ENCODE measurements around the gene MBLAC1. TPM values are rescaled to one million over a fixed set of nuclear protein-coding genes. Genes with fewer than 3 reads are reported as not detected.

The MBLAC1 gene
- total and polyA plus RNA-seq, 9 of the 15 experiments (the other 6 are each of a cell fraction or from before 2014, with no cell fraction given) = 0.03 to 3.1 (median 0.52) TPM

GRCh38 chr7:100126931-100127865 is at the start of gene MBLAC1 (continued):
- TF ChIP-seq, protein P1, sequence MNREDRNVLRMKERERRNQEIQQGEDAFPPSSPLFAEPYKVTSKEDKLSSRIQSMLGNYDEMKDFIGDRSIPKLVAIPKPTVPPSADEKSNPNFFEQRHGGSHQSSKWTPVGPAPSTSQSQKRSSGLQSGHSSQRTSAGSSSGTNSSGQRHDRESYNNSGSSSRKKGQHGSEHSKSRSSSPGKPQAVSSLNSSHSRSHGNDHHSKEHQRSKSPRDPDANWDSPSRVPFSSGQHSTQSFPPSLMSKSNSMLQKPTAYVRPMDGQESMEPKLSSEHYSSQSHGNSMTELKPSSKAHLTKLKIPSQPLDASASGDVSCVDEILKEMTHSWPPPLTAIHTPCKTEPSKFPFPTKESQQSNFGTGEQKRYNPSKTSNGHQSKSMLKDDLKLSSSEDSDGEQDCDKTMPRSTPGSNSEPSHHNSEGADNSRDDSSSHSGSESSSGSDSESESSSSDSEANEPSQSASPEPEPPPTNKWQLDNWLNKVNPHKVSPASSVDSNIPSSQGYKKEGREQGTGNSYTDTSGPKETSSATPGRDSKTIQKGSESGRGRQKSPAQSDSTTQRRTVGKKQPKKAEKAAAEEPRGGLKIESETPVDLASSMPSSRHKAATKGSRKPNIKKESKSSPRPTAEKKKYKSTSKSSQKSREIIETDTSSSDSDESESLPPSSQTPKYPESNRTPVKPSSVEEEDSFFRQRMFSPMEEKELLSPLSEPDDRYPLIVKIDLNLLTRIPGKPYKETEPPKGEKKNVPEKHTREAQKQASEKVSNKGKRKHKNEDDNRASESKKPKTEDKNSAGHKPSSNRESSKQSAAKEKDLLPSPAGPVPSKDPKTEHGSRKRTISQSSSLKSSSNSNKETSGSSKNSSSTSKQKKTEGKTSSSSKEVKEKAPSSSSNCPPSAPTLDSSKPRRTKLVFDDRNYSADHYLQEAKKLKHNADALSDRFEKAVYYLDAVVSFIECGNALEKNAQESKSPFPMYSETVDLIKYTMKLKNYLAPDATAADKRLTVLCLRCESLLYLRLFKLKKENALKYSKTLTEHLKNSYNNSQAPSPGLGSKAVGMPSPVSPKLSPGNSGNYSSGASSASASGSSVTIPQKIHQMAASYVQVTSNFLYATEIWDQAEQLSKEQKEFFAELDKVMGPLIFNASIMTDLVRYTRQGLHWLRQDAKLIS (CRISPR knock-in tag; IDR thresholded peaks at IDR 0.05) = 0 out of 2 replicates have a peak, but pooled peaks have one; percentile 18
- TF ChIP-seq TBL1XR1 (IDR thresholded peaks at IDR 0.05; ENCODE audit: low read length in 2 of 2) = no peak
- no peak for TF ChIP-seq ZNF696 (CRISPR knock-in tag; conservative IDR thresholded peaks at IDR 0.05)
- no peak for TF ChIP-seq ZNF384 (IDR thresholded peaks at IDR 0.05; ENCODE audit: low read depth, low read length)
- no peak for TF ChIP-seq KLF10 (CRISPR knock-in tag; IDR thresholded peaks at IDR 0.05)
- peak; percentile 21; the same call in 1 of the 2 replicates for TF ChIP-seq SMARCE1 (IDR thresholded peaks at IDR 0.05)
- no peak for TF ChIP-seq SMAD2 (IDR thresholded peaks at IDR 0.05; ENCODE audit: low read depth, low read length)
- TF ChIP-seq PHF21A (IDR thresholded peaks at IDR 0.05; ENCODE audit: borderline replicate concordance, low read depth) = no peak
- 0 out of 2 replicates have a peak, but pooled peaks have one; percentile 35 for TF ChIP-seq FOXM1 (IDR thresholded peaks at IDR 0.05; ENCODE audit: low read depth)
- TF ChIP-seq FOXM1 (CRISPR knock-in tag; IDR thresholded peaks at IDR 0.05; ENCODE audit: low read depth) = peak; percentile 70
- peak; percentile 99 for TF ChIP-seq ATF7 (IDR thresholded peaks at IDR 0.05)
- TF ChIP-seq MEF2D (tag; conservative IDR thresholded peaks at IDR 0.05; ENCODE audit: low read depth) = no peak; the same call in 1 of the 2 replicates
- peak; percentile 38 to 46; a peak in 2 of 4 replicates for TF ChIP-seq NRF1 (conservative IDR thresholded peaks at IDR 0.05 in 1 of 2, IDR thresholded peaks at IDR 0.05 in 1 of 2)
- TF ChIP-seq FOXP4 (CRISPR knock-in tag; IDR thresholded peaks at IDR 0.05; ENCODE audit: borderline replicate concordance) = peak; percentile 20; the same call in 1 of the 2 replicates
- no peak for TF ChIP-seq POLR2H (tag; IDR thresholded peaks at IDR 0.05; ENCODE audit: low read depth)
- TF ChIP-seq PYGO2 (tag; IDR thresholded peaks at IDR 0.05) = no peak
- TF ChIP-seq PURB (CRISPR knock-in tag; IDR thresholded peaks at IDR 0.05; ENCODE audit: low read depth) = no peak
- no peak for TF ChIP-seq CC2D1A (IDR thresholded peaks at IDR 0.05)
- TF ChIP-seq, protein P2, sequence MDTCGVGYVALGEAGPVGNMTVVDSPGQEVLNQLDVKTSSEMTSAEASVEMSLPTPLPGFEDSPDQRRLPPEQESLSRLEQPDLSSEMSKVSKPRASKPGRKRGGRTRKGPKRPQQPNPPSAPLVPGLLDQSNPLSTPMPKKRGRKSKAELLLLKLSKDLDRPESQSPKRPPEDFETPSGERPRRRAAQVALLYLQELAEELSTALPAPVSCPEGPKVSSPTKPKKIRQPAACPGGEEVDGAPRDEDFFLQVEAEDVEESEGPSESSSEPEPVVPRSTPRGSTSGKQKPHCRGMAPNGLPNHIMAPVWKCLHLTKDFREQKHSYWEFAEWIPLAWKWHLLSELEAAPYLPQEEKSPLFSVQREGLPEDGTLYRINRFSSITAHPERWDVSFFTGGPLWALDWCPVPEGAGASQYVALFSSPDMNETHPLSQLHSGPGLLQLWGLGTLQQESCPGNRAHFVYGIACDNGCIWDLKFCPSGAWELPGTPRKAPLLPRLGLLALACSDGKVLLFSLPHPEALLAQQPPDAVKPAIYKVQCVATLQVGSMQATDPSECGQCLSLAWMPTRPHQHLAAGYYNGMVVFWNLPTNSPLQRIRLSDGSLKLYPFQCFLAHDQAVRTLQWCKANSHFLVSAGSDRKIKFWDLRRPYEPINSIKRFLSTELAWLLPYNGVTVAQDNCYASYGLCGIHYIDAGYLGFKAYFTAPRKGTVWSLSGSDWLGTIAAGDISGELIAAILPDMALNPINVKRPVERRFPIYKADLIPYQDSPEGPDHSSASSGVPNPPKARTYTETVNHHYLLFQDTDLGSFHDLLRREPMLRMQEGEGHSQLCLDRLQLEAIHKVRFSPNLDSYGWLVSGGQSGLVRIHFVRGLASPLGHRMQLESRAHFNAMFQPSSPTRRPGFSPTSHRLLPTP (IDR thresholded peaks at IDR 0.05; ENCODE audit: borderline replicate concordance, extremely low read depth, insufficient read length) = no peak
